IPS-NIHi7 (cell line): ENCODE data around the gene CA4.
"Not testable (repeated sequence)": the region's sequence is repeated elsewhere in the genome, so short reads cannot be mapped to it uniquely, and the experiment has no call there.

Source experiments
- DNase-seq: peaks from one replicate; pipeline ENCODE4 v3.0.0; 2012; ENCODE audit warnings: mixed read lengths; ENCODE audit errors: extremely low spot score

The CA4 gene

DNA sequence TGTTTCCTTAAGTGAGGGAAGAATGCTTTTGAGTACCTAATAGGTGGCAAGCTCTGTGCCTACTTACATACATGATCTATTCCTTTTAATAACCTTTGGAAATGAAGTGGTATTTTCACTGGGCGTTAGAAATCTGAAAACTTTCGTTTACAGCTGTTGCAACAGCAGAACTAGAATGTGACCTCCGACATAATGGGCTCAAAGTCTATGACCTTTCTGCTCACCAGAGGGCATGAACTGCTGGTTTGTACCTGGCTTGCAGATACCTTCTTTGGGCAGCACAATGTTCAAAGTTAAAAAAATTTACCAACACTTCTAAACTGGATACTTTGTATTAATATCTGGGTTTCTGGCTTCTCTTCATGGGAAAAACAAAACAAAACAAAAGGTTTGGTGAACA is 24.3 kb downstream of the CA4 start:
- no peak for DNase-seq

DNA sequence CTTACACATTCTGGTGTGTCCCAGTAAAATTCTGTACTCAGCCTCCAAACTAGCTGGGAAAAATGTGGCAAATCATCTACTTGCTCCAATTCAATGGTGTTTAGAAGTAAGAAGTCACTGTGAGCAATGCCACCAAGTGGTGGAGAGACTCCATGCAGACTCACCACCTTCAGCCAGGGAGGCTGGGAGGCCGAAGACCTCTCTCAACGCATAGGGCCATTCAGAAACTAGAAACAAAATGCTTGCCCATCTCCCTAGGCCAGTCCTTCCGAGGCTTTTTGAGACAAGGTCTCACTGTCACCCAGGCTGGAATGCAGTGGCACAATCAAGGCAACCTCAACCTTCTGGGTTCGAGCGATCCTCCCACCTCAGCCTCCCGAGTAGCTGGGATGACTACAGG is 25.0 kb downstream of the CA4 start:
- DNase-seq: peak; percentile 35

DNA sequence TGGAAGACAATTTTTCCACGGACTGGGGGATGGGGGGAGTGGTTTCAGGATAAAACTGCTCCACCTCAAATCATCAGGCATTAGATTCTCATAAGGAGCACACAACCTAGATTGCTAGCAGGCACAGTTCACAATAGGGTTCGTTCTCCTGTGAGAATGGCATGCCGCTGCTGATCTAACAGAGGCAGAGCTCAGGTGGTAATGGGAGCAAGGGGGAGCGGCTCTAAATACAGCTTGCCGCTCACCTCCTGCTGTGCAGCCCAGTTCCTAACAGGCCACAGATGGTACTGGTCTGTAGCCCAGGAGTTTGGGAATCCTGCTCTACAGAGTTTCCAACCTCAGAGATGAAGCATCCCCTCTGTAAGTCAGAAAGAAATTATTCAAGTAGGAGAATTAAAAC is 27.0 kb downstream of the CA4 start:
- DNase-seq: not testable (repeated sequence)

DNA sequence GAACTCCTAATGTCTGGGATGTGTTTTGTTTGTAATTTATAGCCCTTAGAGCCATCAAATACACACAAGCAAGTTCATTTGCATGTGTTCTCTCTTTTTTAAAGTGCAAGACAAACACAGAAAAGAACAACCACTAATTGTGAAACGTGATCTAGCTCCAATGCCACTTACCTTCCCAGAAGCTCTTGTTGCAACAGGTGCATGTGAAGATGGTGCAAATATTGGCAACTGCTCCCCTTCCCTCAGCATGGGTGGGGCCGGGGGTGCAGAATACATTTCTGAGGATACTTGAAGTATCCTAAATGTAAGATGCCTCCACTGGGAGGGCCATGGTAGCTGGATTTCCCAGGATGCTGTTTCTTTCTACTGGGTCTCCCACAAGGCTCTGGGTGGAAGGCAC is 28.4 kb downstream of the CA4 start:
- DNase-seq: not testable (repeated sequence)

DNA sequence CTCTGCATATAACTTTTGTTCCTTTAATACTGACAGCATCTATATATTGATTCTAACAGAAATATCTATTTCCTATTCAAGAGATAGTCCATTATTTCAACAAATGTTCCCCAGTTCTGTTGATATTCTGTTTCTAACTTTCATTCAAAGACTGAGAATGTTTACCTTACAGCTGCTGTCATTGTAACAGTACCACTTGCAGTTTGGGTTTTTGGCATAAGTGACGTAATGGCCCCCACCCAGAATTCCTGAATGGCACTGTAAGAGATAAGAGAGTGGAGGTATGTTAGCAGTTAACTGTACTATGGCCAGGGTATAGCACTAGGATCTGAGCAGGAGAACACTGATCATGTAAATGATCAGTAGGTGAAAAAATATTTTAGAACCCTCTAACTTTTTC is 30.6 kb downstream of the CA4 start:
- not testable (repeated sequence) for DNase-seq

DNA sequence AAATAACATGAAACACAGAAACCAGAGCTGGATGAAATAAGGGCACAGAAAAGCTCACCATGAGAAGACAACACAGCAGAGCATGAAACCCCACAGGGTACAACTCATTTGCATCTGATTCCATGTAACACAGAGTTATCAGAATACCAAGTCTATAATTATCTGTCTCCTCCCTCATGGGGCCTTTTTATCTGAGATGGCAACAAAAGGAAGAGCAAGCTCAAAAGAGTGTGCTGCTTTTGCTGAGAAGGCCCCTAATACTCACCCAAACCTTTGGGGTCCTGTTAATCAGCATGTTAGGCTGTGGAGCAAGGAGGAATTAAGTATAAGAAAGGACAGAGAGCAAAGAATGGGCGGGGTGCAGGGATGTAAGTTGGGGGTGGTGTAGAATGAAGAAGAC is 36.6 kb downstream of the CA4 start:
- not testable (repeated sequence) for DNase-seq

DNA sequence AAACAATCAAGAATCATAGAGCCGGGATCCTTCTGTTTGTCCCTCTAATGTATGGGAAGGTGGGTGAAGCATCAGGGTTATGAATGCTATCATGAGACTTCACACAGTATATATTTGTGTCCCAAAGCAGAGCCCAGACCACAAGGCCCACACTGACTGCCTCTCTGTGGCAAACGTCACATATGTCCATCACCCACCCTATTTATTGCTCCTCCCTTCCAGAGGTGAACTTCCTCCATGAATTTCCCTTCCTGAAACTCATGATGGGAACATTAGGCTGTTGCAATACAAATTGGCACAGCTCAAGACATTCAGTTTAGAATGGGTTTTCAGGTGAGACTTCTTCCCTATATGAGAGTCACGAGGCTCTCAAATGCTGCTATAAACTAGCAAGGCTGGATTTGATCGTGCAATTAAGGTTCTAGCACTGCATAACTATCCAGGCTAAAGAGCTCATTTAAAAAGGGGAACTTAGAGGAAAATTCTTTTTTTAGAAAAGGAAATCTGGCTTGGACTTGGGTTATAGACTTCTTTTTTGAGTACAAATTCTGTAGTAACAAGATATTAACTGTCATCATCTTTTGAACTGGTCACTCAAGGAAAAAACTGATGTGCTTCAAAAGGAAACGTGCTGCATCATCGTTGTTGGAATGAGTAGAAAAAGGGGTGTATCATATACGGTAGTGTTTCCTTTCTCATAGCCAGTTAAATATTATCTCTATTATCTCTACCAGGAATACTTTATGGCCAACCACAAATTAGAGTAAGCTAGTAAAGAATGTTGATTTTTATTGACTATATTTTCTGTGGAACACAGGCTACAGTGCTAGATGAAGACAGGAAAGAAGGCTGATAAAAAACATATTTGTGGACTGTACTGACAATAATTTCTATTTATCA is 37.3 kb downstream of the CA4 start:
- not testable (repeated sequence) for DNase-seq

DNA sequence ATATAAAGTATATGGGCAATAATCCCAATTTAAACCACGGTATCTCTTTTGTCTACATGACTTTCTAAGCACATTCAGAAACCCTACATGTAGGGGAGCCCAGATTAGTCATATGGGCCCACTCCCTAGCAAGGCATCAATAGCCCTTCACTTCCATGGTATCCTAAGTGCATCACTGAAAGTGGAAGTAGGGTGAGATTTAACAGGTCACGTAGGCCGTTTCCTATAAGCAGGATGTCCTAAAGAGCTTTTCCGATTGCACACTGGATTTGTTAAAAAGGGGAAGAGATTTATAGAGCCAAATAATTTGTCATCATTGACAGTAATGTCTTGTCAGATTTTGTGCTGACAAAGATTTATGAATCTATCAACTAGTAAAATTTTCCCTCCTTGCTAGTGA is 39.0 kb downstream of the CA4 start:
- DNase-seq: no peak

DNA sequence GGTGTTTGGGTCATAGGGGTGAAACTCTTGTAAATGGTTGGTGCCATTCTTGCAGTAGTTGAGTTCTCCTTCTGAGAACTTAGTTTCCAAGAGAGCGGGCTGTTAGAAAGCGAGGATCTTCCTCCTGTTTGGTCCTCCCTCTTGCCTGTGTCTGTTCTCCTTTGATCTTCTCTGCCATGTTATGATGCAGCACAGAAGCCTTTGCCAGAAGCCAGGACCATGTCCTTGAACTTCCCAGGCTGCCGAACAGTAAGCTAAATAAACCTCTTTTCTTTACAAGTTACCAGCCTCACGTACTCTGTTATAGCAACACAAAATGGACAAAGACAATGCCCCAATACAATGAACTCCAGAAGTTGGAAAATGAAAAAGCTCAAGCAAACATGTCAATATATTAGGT is 40.3 kb downstream of the CA4 start:
- not testable (repeated sequence) for DNase-seq

DNA sequence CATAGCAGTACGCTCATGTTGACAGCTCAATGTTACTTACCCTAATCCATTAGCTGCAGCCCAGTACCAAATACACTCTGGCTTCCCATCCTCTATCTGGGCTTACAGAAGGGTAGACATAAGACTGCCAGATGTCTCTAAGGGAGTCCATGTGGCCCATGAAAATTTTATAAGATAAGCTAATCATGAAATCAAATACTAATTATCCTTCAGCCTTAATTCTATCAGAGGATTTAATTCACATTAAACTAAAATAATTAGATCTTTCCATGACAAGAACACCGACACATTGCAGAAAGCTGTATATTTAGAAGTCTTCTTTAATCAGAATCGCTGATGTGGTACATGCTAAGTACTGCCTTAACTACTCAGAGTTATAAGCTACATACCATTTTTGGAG is 43.3 kb downstream of the CA4 start:
- not testable (repeated sequence) for DNase-seq

DNA sequence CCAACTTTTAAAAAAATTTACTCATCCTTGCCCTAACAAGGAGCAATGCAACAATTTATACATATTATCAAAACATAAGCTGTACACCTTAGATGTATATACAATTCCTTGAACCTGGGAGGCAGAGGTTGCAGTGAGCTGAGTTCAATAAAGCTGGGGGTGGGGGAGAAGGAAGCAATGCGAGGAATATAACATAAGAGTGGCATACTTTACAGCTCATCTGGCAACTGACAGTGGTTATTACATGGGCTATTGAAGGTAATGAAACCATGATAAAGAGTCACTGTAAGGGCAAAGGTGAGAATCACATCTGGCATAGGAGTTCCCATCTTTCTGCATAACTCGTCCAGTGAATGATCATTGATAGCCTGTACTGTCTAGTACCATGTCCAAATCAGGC is 43.7 kb downstream of the CA4 start:
- no peak for DNase-seq

DNA sequence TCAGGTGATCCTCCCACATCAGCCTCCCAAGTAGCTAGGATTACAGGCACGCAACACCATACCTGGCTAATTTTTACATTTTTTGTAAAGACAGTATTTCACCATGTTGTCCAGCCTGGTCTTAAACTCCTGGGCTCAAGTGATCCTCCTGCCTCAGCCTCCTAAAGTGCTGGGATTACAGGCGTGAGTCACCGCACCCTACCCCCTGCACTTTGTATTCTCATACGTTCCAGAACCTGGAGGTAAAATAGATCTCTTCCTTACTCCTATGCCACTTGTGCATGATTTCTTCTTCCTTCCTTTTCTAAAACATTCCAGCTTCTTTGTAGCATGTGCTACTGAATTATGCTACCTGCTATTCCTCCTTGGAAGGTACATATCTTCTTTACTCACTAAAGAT is 44.4 kb downstream of the CA4 start:
- not testable (repeated sequence) for DNase-seq

DNA sequence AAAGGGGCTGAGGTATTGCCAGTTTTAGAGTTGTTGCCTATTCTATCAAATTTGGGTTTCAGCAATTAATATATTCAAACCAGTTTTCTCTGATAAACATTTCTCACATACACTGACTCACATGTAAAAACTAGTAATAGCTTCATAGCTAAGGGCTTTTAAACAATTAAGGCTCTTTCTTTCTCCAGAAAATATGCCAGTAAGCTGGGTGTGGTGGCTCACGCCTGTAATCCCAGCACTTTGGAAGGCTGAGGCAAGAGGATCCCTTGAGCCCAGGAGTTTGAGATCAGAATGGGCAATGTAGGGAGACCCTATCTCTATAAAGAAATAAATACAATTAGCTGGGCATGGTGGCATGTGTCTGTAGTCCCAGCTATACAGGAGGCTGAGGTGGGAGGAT is 48.9 kb downstream of the CA4 start:
- DNase-seq: not testable (repeated sequence)

DNA sequence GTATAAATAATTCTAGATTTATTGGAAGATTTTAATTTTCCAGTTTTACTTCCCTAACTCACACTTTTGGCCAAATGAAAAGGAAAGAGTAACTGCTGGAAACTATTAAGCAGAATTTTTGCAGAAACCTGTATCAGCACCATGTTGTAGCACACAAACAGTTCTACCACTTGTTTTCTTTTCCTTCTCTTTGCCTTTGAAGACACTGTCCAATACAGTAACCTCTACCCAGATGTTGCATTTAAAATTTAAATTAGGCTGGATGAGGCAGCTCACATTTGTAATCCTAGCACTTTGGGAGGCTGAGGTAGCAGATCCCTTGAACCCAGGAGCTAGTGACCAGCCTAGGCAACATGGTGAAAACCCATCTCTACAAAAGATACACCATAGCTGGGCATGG is 56.0 kb downstream of the CA4 start:
- DNase-seq: not testable (repeated sequence)

DNA sequence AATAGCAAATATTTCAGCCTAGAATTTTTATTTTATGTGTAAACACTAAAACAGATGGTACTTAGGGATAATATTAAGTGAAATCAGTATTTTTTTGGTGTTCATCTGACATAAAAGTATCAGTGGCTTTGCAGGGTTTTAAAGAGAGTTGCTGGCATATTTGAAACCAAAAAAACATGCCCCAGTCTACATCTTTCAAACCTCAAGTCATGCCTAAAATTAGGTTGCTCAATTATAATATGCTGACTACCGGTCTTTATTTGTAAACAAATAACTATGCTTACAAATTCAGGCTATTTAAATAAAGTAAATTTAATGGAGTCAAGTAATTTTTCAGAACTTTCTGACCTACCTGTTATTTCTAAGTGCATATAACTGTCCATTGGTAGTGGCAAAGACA is 58.5 kb downstream of the CA4 start:
- not testable (repeated sequence) for DNase-seq
